ENCODE measurements around the gene WDFY3. TPM values are rescaled to one million over a fixed set of nuclear protein-coding genes. Genes with fewer than 3 reads are reported as not detected.

The WDFY3 gene
- total and polyA plus RNA-seq, 2 experiments from 2014 or later, result 8.0 to 89.0 TPM

DNA sequence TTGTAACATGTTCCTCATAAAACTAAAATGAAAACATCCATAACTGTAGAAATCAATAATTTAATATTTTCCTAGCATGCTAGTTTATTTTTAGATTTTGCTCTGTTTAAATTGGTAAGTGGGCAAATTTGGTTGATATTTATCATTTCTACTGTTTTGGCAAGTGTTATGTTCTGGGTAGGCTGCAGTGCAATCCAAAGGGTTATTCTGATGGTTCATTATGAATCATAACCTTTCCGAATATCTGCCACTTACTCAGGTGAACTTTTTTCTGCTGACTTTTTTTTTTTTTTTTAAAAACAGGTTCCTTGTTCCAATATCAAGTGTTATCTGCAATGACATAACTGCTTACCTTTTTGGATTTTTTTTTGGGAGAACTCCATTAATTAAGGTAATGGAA, 331.5 kb downstream of the WDFY3 start (continued):
- TF ChIP-seq ZNF114 (CRISPR knock-in tag; IDR thresholded peaks at IDR 0.05) (no peak), CREB1 (CRISPR knock-in tag; IDR thresholded peaks at IDR 0.05; ENCODE audit: low read depth) (no peak), EZH2phosphoT487 (IDR thresholded peaks at IDR 0.05; ENCODE audit: unreplicated experiment) (no peak), JUNB (IDR thresholded peaks at IDR 0.05; ENCODE audit: unreplicated experiment) (no peak)

DNA sequence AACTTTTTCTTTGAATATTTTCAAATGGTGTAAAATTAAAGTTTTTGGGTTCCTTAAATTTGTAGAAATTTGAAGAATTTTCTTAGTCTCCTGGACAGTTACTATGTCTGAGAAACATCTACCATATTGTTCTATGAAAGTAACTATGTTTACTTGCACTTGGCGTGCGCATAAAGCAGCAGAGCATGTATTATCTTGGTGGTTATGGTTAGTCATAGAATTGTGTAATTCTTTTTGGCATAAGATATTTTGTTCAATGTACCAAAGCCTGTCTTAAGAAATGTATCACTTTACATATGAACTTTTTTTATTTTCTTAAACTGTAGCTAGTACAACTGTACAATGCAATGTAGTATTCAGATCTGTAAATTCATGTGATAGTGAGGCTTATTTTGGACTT, 334.4 kb downstream of the WDFY3 start:
- Histone ChIP-seq H3F3A (replicated peaks; ENCODE audit: low read depth) (no peaks in the 10 kb centered on the region), H4K20me1 (replicated peaks; ENCODE audit: insufficient read depth) (no peaks in the 10 kb centered on the region), H3K27ac (ENCODE audit: low read depth) (no peak overlapping the region), H3K79me2 (replicated peaks; ENCODE audit: insufficient read depth) (no peaks in the 10 kb centered on the region), H3K4me3 (no peak overlapping the region), H3K36me3 (ENCODE audit: insufficient read depth) (no peaks in the 10 kb centered on the region), H3K27me3 (ENCODE audit: insufficient read depth) (no peaks in the 10 kb centered on the region), H2AFZ (no peak overlapping the region), H3K9me2 (ENCODE audit: insufficient read depth) (no peaks in the 10 kb centered on the region), H3K4me2 (no peak overlapping the region), H3K4me1 (ENCODE audit: insufficient read depth) (no peaks in the 10 kb centered on the region)
- Mint-ChIP-seq H3K27ac (no peak overlapping the region), H3K4me1 (no peaks in the 10 kb centered on the region), H3K27me3 (ENCODE audit: insufficient read depth, low read depth, poor library complexity) (no peaks in the 10 kb centered on the region), H3K9me3 (no peaks in the 10 kb centered on the region), H3K4me3 (no peak overlapping the region), H3K36me3 (ENCODE audit: low read depth) (peaks cover 19% of the 10 kb centered on the region)
- no peak for ATAC-seq
- no peak for DNase-seq (ENCODE audit: low spot score)
- TF ChIP-seq ZNF331 (CRISPR knock-in tag; IDR thresholded peaks at IDR 0.05; ENCODE audit: low read depth) (no peak), NANOG (IDR thresholded peaks at IDR 0.05; ENCODE audit: borderline replicate concordance) (no peak), POLR2AphosphoS5 (IDR thresholded peaks at IDR 0.05; ENCODE audit: low read depth) (no peak), CREB1 (CRISPR knock-in tag; IDR thresholded peaks at IDR 0.05; ENCODE audit: low read depth) (no peak), ZNF114 (CRISPR knock-in tag; IDR thresholded peaks at IDR 0.05) (no peak), EZH2phosphoT487 (IDR thresholded peaks at IDR 0.05; ENCODE audit: unreplicated experiment) (no peak), JUNB (IDR thresholded peaks at IDR 0.05; ENCODE audit: unreplicated experiment) (no peak), STAT1 (IDR thresholded peaks at IDR 0.05; ENCODE audit: unreplicated experiment) (no peak), EZH2 (IDR thresholded peaks at IDR 0.05; ENCODE audit: low read depth, unreplicated experiment) (no peak)
- TF ChIP-seq, protein P1, sequence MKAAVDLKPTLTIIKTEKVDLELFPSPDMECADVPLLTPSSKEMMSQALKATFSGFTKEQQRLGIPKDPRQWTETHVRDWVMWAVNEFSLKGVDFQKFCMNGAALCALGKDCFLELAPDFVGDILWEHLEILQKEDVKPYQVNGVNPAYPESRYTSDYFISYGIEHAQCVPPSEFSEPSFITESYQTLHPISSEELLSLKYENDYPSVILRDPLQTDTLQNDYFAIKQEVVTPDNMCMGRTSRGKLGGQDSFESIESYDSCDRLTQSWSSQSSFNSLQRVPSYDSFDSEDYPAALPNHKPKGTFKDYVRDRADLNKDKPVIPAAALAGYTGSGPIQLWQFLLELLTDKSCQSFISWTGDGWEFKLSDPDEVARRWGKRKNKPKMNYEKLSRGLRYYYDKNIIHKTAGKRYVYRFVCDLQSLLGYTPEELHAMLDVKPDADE (IDR thresholded peaks at IDR 0.05), result no peak
- TF ChIP-seq, protein P2, sequence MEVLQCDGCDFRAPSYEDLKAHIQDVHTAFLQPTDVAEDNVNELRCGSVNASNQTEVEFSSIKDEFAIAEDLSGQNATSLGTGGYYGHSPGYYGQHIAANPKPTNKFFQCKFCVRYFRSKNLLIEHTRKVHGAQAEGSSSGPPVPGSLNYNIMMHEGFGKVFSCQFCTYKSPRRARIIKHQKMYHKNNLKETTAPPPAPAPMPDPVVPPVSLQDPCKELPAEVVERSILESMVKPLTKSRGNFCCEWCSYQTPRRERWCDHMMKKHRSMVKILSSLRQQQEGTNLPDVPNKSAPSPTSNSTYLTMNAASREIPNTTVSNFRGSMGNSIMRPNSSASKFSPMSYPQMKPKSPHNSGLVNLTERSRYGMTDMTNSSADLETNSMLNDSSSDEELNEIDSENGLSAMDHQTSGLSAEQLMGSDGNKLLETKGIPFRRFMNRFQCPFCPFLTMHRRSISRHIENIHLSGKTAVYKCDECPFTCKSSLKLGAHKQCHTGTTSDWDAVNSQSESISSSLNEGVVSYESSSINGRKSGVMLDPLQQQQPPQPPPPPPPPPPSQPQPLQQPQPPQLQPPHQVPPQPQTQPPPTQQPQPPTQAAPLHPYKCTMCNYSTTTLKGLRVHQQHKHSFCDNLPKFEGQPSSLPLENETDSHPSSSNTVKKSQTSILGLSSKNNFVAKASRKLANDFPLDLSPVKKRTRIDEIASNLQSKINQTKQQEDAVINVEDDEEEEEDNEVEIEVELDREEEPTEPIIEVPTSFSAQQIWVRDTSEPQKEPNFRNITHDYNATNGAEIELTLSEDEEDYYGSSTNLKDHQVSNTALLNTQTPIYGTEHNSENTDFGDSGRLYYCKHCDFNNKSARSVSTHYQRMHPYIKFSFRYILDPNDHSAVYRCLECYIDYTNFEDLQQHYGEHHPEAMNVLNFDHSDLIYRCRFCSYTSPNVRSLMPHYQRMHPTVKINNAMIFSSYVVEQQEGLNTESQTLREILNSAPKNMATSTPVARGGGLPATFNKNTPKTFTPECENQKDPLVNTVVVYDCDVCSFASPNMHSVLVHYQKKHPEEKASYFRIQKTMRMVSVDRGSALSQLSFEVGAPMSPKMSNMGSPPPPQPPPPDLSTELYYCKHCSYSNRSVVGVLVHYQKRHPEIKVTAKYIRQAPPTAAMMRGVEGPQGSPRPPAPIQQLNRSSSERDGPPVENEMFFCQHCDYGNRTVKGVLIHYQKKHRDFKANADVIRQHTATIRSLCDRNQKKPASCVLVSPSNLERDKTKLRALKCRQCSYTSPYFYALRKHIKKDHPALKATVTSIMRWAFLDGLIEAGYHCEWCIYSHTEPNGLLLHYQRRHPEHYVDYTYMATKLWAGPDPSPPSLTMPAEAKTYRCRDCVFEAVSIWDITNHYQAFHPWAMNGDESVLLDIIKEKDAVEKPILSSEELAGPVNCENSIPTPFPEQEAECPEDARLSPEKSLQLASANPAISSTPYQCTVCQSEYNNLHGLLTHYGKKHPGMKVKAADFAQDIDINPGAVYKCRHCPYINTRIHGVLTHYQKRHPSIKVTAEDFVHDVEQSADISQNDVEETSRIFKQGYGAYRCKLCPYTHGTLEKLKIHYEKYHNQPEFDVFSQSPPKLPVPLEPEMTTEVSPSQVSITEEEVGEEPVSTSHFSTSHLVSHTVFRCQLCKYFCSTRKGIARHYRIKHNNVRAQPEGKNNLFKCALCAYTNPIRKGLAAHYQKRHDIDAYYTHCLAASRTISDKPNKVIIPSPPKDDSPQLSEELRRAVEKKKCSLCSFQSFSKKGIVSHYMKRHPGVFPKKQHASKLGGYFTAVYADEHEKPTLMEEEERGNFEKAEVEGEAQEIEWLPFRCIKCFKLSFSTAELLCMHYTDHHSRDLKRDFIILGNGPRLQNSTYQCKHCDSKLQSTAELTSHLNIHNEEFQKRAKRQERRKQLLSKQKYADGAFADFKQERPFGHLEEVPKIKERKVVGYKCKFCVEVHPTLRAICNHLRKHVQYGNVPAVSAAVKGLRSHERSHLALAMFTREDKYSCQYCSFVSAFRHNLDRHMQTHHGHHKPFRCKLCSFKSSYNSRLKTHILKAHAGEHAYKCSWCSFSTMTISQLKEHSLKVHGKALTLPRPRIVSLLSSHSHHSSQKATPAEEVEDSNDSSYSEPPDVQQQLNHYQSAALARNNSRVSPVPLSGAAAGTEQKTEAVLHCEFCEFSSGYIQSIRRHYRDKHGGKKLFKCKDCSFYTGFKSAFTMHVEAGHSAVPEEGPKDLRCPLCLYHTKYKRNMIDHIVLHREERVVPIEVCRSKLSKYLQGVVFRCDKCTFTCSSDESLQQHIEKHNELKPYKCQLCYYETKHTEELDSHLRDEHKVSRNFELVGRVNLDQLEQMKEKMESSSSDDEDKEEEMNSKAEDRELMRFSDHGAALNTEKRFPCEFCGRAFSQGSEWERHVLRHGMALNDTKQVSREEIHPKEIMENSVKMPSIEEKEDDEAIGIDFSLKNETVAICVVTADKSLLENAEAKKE (CRISPR knock-in tag; IDR thresholded peaks at IDR 0.05), result no peak
- TF ChIP-seq, protein P3, sequence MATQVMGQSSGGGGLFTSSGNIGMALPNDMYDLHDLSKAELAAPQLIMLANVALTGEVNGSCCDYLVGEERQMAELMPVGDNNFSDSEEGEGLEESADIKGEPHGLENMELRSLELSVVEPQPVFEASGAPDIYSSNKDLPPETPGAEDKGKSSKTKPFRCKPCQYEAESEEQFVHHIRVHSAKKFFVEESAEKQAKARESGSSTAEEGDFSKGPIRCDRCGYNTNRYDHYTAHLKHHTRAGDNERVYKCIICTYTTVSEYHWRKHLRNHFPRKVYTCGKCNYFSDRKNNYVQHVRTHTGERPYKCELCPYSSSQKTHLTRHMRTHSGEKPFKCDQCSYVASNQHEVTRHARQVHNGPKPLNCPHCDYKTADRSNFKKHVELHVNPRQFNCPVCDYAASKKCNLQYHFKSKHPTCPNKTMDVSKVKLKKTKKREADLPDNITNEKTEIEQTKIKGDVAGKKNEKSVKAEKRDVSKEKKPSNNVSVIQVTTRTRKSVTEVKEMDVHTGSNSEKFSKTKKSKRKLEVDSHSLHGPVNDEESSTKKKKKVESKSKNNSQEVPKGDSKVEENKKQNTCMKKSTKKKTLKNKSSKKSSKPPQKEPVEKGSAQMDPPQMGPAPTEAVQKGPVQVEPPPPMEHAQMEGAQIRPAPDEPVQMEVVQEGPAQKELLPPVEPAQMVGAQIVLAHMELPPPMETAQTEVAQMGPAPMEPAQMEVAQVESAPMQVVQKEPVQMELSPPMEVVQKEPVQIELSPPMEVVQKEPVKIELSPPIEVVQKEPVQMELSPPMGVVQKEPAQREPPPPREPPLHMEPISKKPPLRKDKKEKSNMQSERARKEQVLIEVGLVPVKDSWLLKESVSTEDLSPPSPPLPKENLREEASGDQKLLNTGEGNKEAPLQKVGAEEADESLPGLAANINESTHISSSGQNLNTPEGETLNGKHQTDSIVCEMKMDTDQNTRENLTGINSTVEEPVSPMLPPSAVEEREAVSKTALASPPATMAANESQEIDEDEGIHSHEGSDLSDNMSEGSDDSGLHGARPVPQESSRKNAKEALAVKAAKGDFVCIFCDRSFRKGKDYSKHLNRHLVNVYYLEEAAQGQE (IDR thresholded peaks at IDR 0.05; ENCODE audit: unreplicated experiment), result no peak
- TF ChIP-seq, protein P4, sequence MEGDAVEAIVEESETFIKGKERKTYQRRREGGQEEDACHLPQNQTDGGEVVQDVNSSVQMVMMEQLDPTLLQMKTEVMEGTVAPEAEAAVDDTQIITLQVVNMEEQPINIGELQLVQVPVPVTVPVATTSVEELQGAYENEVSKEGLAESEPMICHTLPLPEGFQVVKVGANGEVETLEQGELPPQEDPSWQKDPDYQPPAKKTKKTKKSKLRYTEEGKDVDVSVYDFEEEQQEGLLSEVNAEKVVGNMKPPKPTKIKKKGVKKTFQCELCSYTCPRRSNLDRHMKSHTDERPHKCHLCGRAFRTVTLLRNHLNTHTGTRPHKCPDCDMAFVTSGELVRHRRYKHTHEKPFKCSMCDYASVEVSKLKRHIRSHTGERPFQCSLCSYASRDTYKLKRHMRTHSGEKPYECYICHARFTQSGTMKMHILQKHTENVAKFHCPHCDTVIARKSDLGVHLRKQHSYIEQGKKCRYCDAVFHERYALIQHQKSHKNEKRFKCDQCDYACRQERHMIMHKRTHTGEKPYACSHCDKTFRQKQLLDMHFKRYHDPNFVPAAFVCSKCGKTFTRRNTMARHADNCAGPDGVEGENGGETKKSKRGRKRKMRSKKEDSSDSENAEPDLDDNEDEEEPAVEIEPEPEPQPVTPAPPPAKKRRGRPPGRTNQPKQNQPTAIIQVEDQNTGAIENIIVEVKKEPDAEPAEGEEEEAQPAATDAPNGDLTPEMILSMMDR (conservative IDR thresholded peaks at IDR 0.05; ENCODE audit: low read depth in 2 of 2), result no peak
